Right cardiac atrium (tissue), 5 donors: Measurements from ENCODE around the gene HNRNPAB. TPM values are rescaled to one million over a fixed set of nuclear protein-coding genes. Genes with fewer than 3 reads are reported as not detected.

Source experiments
- ATAC-seq, 2 donors: fragments of 200-7000 bp; cut with Tn5 transposase; one replicate each; pipeline versions ENCODE4 v1.8.0 to v1.9.1; 2020; ENCODE audit warnings: moderate library complexity in 2 of 2, mild to moderate bottlenecking in 1 of 2
- DNase-seq, 3 donors: peaks; one replicate each; pipeline ENCODE4 v3.0.0-alpha.2; 2020
- H3K27ac ChIP-seq: one replicate; pipeline ENCODE4 v1.5.1; 2013; ENCODE audit warnings: mild to moderate bottlenecking, low read length, control low read depth, moderate library complexity
- H3K27me3 ChIP-seq: one replicate; pipeline ENCODE4 v1.6.1; 2013; ENCODE audit not compliant: control insufficient read depth, insufficient read depth
- H3K4me1 ChIP-seq: one replicate; pipeline ENCODE4 v1.6.1; 2013; ENCODE audit warnings: low read length; ENCODE audit not compliant: control insufficient read depth, insufficient read depth
- H3K4me3 ChIP-seq: one replicate; pipeline ENCODE4 v1.5.1; 2013; ENCODE audit warnings: low read length, control low read depth
- H3K9me3 ChIP-seq: one replicate; pipeline ENCODE4 v1.6.1; 2013; ENCODE audit warnings: low read length; ENCODE audit not compliant: control insufficient read depth
- WGBS: extraction: QIAGEN DNeasy Blood & Tissue Kit; methylation state at CpG from one replicate; pipeline ENCODE4 v1.1.7; 2013; 5-methylcytosine and 5-hydroxymethylcytosine counted together
- intact Hi-C, 4 donors: fragments of 100-400 bp; cut with DNase I; formaldehyde crosslinking; loops; one replicate each; pipeline versions ENCODE4 v1.11.0 to v1.14.0; 2022 to 2023
- polyA plus RNA-seq: library from polyadenylated mRNA; stranded (reverse); fragments of 200-250 nt; gene quantifications from one replicate; pipeline ENCODE4 v1.2.3, GENCODE V29; 2013
- total RNA-seq, 4 donors: library from RNA; stranded (reverse); fragmentation: NEBNext Ultra II Directional; extraction: Animal tissue kit (Norgen Biotek cat#: 25700); gene quantifications; one replicate each; pipeline ENCODE4 v1.2.1, GENCODE V29; 2021
- donor health status: healthy with polysubstance abuse.
- donor health status: DM: no; HTN: yes; CAD: no.
- donor health status: DM: no; HTN: no; CAD: no.
- donor health status: DM: no; HTN: yes; CAD: no; lungs with severe emphysema.
- donor health status: DM: yes; HTN: yes; CAD: no.

The HNRNPAB gene
- total and polyA plus RNA-seq, 5 donors: 75.3 to 125 (median 88.2) TPM

GRCh38 chr5:178213003-178213461 is 8.7 kb downstream of the HNRNPAB start:
- no peak overlapping the region for H3K27ac ChIP-seq
- 67% methylated on average over 4 of the region's 4 CpGs for WGBS
- H3K4me3 ChIP-seq: no peak overlapping the region
- intact Hi-C loops: no loop called here
- no peaks in the 10 kb centered on the region for H3K9me3 ChIP-seq
- ATAC-seq (no peak), DNase-seq (no peak)
- no peaks in the 10 kb centered on the region for H3K4me1 ChIP-seq
- H3K27me3 ChIP-seq: no peaks in the 10 kb centered on the region

- Histone ChIP-seq H3K9me3 (no peaks in the 10 kb centered on the region), H3K4me3 (no peak overlapping the region), H3K27me3 (no peaks in the 10 kb centered on the region), H3K4me1 (no peaks in the 10 kb centered on the region), H3K27ac (no peak overlapping the region)
- no peak for ATAC-seq
- DNase-seq: no peak
- 73% methylated on average over 8 of the region's 8 CpGs for WGBS
- intact Hi-C loops: no loop called here
These were observed 9.4 kb downstream of the HNRNPAB start for GRCh38 chr5:178213748-178214151.

- DNase-seq (no peak), ATAC-seq (no peak)
- intact Hi-C loops: no loop called here
- Histone ChIP-seq H3K27ac (no peak overlapping the region), H3K4me1 (no peaks in the 10 kb centered on the region), H3K27me3 (no peaks in the 10 kb centered on the region), H3K9me3 (no peaks in the 10 kb centered on the region), H3K4me3 (no peak overlapping the region)
- WGBS: 91% methylated on average over 6 of the region's 6 CpGs
These were observed 9.9 kb downstream of the HNRNPAB start for GRCh38 chr5:178214160-178214803.

DNA sequence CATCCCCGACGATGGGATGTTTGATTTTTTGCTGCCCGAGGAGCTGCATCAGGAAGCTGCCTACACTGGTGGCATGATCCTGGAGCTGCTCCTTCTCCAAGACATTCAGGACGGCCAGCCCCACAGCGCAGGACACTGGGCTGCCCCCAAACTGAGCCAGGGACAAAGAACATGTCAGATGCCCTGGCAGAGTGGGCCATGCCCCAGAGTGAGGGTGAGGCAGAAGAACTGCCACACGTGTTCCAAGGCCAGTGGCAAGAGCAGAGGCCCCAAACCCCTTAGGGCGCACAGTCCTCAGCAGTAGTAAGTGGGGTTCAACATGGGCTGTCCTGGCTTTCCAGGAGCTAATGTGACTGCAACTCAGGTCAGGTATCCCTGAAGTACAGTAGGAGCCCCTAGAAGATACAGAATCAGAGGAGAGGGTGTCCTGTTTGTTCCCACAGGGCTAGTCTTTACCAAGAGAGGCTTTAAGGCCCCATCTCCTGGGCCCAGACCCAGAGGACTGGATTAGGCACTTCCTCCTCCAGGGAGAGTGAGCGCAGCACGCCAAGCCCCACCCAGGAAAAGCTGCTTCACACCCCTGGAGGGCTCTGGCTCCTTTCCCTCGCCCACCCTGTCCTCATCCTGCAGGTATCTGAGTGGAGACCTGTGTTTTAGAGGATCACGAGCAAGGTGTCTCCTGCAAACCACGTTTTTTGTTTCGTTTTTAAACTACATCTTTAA is 11.1 kb downstream of the HNRNPAB start:
- Histone ChIP-seq H3K27ac (no peak overlapping the region), H3K9me3 (no peaks in the 10 kb centered on the region), H3K4me1 (no peaks in the 10 kb centered on the region), H3K4me3 (no peak overlapping the region), H3K27me3 (no peaks in the 10 kb centered on the region)
- DNase-seq: no peak
- ATAC-seq: peak; percentile 13 to 21
- intact Hi-C loops: no loop called here
- 73% methylated on average over 13 of the region's 13 CpGs for WGBS

DNA sequence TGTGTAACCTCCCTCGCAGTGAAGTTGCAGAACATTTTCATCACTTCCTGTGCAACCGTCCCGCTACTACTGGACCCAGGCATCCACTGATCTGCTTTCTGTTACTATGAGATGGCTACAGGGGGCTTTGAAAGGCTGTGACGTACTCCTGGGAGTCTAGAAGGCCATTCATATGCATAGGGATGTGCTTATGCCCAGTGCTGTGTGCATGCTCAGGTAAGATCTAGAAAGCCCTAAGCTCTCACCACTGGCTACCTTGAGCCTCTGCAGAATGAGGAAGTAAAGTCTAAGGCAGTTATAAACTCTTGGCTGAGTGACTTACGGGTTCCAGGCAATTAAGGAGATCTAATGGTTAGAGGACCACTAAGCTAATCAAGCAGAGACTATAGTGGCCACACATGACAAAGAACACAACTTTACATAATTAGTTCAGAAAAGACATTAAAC is 11.8 kb downstream of the HNRNPAB start:
- Histone ChIP-seq H3K4me1 (no peaks in the 10 kb centered on the region), H3K27me3 (no peaks in the 10 kb centered on the region), H3K27ac (no peak overlapping the region), H3K9me3 (no peaks in the 10 kb centered on the region), H3K4me3 (no peak overlapping the region)
- intact Hi-C loops: no loop called here
- 88% methylated on average over 5 of the region's 5 CpGs for whole genome bisulfite sequencing
- ATAC-seq: no peak
- no peak for DNase-seq

DNA sequence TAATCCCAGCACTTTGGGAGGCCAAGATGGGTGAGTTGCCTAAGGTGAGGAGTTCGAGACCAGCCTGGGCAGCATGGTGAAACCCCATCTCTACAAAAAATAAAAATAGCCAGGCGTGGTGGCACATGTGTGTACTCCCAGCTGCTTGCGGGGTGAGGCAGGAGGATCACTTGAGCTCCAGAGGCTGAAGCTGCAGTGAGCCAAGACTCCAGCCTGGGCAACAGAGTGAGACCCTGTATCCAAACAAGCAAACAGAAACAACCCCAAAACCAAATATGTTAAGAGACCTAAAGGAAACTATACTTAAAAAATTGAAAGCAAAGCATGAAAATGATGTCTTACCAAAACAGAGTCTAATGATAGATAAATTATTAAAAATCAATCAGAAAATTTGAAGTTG is 12.4 kb downstream of the HNRNPAB start:
- intact Hi-C loops: no loop called here
- no peak for ATAC-seq
- Histone ChIP-seq H3K4me3 (no peak overlapping the region), H3K4me1 (no peaks in the 10 kb centered on the region), H3K27ac (no peak overlapping the region), H3K27me3 (no peaks in the 10 kb centered on the region), H3K9me3 (no peaks in the 10 kb centered on the region)
- WGBS: 93% methylated on average over 3 of the region's 3 CpGs
- DNase-seq: no peak

DNA sequence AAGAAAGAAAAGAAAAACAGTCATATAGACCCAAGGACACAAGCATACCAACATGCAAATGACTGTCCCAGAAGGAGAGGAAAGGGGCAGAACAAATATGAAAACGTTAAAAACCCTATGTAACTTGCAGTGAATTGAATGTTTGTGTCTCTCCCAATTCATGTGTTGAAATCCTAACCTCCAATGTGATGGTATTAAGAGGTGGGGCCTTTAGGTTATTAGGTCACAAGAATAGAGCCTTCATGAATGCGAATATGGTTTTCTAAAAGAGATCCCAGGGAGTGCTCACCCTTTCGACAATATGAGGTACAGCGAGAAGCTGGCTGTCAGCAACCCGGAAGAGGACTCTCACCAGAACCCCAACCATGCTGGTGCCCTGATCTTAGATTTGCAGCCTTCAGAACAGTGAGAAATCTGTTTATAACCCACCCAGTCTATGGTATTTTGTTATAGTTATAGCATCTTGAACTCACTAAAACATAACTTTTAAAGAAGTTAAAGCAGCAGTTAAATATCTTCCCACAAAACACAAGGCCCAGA is 14.0 kb downstream of the HNRNPAB start:
- WGBS: 74% methylated on average over 5 of the region's 5 CpGs

GRCh38 chr5:178218827-178219226 is 14.5 kb downstream of the HNRNPAB start:
- DNase-seq (no peak), ATAC-seq (no peak)
- intact Hi-C loops: no loop called here
- Histone ChIP-seq H3K27me3 (no peaks in the 10 kb centered on the region), H3K4me3 (no peak overlapping the region), H3K4me1 (no peaks in the 10 kb centered on the region), H3K9me3 (no peaks in the 10 kb centered on the region), H3K27ac (no peak overlapping the region)
- 81% methylated on average over 3 of the region's 3 CpGs for WGBS

More for the DNA sequence above, 14.0 kb downstream of the HNRNPAB start:
- H3K4me3 ChIP-seq: no peak overlapping the region
- intact Hi-C loops: no loop called here
- H3K27me3 ChIP-seq: no peaks in the 10 kb centered on the region
- no peak overlapping the region for H3K27ac ChIP-seq
- ATAC-seq: no peak
- H3K4me1 ChIP-seq: no peaks in the 10 kb centered on the region
- DNase-seq: no peak
- no peaks in the 10 kb centered on the region for H3K9me3 ChIP-seq

DNA sequence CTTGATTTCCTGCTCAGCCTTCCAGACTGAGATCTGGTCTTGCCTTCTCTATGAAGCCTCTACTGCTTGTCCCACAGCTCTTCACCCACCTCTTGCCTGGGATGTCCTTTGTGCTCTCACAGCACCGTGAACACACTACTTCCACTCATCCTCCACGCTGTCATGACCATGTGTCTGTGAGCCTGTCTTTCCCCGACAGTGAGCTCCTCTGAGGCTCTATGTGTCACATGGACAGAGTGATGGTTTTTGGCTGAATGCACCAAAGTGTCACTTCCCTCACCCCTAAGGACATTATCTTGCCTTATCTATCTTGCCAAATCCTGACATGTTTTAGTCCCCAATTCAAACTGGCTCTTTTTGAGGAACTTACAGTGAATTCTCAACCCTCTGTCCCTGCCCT is 16.9 kb downstream of the HNRNPAB start:
- Histone ChIP-seq H3K27me3 (no peaks in the 10 kb centered on the region), H3K9me3 (no peaks in the 10 kb centered on the region), H3K27ac (no peak overlapping the region), H3K4me1 (no peaks in the 10 kb centered on the region), H3K4me3 (no peak overlapping the region)
- 57% methylated on average over 3 of the region's 3 CpGs for WGBS
- ATAC-seq (no peak), DNase-seq (no peak)
- intact Hi-C loops: no loop called here

GRCh38 chr5:178221853-178222252 is 17.5 kb downstream of the HNRNPAB start:
- Histone ChIP-seq H3K4me3 (no peak overlapping the region), H3K27me3 (no peaks in the 10 kb centered on the region), H3K27ac (no peak overlapping the region), H3K4me1 (no peaks in the 10 kb centered on the region), H3K9me3 (no peaks in the 10 kb centered on the region)
- WGBS: 76% methylated on average over 5 of the region's 5 CpGs
- intact Hi-C loops: no loop called here
- DNase-seq: peak in 1 of 3 donors; percentile 8
- ATAC-seq: peak in 1 of 2 donors; percentile 3

DNA sequence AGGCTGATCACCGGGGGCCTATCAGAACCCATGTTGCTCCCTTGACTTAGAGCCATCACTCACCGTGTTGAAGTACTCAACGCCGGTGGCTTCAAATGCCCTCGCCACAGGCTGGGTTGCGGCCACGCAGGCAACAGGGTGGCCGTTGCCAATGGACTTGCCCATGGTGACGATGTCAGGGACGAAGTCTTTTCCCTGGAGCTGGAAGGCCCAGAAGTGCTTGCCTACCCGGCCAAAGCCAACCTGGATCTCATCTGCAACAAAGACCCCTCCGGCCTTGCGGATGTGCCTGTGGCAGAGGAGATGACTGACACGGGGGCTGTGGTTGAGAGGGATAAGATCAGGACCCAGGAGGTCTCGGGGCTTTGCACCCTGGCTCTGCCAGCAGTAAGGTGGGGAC is 18.0 kb downstream of the HNRNPAB start:
- no peaks in the 10 kb centered on the region for H3K9me3 ChIP-seq
- no peak overlapping the region for H3K27ac ChIP-seq
- DNase-seq (peak in 1 of 3 donors; percentile 16), ATAC-seq (no peak)
- H3K27me3 ChIP-seq: no peaks in the 10 kb centered on the region
- H3K4me3 ChIP-seq: no peak overlapping the region
- 97% methylated on average over 15 of the region's 15 CpGs for WGBS
- intact Hi-C loops: no loop called here
- H3K4me1 ChIP-seq: no peaks in the 10 kb centered on the region
